ENCODE results near the gene KSR2. TPM values are rescaled to one million over a fixed set of nuclear protein-coding genes. Genes with fewer than 3 reads are reported as not detected.

The KSR2 gene
- total RNA-seq, 1 donor from 2014 or later = 0.47 TPM

DNA sequence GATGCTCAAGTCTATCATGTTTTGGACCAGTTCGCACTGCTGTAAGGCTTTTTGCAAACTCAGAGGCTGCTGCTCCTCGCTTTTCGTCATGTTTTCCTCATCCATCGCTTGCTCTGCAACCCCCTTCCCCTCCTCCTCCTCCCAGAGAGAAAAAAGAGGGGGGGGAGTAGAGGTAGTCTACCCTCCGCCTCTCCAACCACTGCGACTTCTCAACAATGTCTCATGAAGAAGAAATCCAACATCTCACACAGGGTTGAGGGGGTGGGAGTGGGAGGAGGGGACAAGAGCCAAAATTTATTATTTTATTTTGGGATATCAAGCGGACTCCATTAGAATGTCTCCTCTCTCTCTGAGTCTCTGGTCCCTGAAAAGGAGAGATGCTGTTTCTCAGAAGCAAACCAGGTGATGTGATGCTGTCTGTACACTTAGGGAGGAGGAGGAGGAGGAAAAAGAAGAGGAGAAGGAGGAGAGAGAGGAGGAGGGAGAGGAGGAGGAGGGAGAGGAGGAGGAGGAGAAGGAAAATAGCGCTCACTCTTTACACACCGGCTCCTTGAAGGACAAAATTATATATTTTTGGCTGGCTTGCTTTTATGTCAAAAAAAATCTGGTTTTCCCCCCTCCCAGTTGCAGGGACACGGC is 520 bp downstream of the KSR2 start:
- Mint-ChIP-seq H3K9me3 (ENCODE audit: unreplicated experiment) (peaks cover 4% of the 10 kb centered on the region), H3K36me3 (ENCODE audit: unreplicated experiment) (peaks cover 14% of the 10 kb centered on the region), H3K27me3 (ENCODE audit: unreplicated experiment) (peaks cover 13% of the 10 kb centered on the region), H3K4me3 (ENCODE audit: unreplicated experiment) (peak overlapping the region; percentile 95), H3K27ac (ENCODE audit: unreplicated experiment) (peak overlapping the region; percentile 17), H3K4me1 (ENCODE audit: low read depth, unreplicated experiment) (peaks cover 5% of the 10 kb centered on the region)
- DNase-seq = no peak
- TF ChIP-seq, protein P1, sequence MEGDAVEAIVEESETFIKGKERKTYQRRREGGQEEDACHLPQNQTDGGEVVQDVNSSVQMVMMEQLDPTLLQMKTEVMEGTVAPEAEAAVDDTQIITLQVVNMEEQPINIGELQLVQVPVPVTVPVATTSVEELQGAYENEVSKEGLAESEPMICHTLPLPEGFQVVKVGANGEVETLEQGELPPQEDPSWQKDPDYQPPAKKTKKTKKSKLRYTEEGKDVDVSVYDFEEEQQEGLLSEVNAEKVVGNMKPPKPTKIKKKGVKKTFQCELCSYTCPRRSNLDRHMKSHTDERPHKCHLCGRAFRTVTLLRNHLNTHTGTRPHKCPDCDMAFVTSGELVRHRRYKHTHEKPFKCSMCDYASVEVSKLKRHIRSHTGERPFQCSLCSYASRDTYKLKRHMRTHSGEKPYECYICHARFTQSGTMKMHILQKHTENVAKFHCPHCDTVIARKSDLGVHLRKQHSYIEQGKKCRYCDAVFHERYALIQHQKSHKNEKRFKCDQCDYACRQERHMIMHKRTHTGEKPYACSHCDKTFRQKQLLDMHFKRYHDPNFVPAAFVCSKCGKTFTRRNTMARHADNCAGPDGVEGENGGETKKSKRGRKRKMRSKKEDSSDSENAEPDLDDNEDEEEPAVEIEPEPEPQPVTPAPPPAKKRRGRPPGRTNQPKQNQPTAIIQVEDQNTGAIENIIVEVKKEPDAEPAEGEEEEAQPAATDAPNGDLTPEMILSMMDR (IDR thresholded peaks at IDR 0.05; ENCODE audit: partially characterized antibody, unreplicated experiment) = no peak

DNA sequence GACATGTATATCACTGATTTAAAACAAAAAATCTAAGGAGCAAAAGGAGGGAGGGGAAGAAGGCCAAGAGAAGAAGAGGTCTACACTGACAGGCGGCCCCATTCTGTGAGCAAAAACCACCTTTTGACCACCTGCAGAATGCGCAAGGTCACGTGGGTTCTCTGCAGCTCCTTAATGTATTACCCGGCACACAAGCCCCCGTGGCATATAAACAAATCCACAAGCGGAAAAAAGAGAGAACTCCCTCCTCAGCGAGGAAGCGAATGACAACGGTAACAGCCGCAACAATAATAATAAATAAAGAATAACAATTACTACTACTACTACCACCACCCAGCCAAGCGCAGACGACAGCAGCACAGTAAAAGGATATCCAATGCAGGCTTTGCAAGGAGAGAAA is 1.3 kb downstream of the KSR2 start:
- Mint-ChIP-seq H3K4me3 (ENCODE audit: unreplicated experiment) (peak overlapping the region; percentile 95), H3K4me1 (ENCODE audit: low read depth, unreplicated experiment) (peaks cover 5% of the 10 kb centered on the region), H3K27ac (ENCODE audit: unreplicated experiment) (no peak overlapping the region), H3K27me3 (ENCODE audit: unreplicated experiment) (peaks cover 13% of the 10 kb centered on the region), H3K9me3 (ENCODE audit: unreplicated experiment) (peaks cover 2% of the 10 kb centered on the region), H3K36me3 (ENCODE audit: unreplicated experiment) (peaks cover 11% of the 10 kb centered on the region)
- TF ChIP-seq, protein P1 (IDR thresholded peaks at IDR 0.05; ENCODE audit: partially characterized antibody, unreplicated experiment) = no peak
- DNase-seq = no peak

DNA sequence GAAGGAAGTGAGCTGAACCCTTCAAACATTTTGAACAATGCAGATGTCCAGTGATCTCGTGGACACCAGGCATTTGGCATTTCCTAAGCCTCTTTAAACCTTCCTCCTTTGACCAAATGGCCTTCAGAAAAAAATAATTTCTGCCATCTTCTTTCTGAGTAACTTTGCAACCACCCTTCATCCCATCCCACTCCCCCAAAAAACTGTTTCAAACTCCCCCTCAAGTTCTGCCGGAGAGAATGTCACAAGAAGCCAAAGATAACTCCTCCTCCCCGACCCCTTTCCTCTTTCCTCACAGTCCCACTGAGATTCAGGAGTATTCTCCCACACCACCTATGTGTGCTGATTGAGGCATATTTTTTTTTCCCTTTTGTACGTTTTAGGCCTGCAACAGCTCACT is 1.7 kb downstream of the KSR2 start:
- no peak overlapping the region for H3K27ac Mint-ChIP-seq (ENCODE audit: unreplicated experiment)
- H3K4me1 Mint-ChIP-seq (ENCODE audit: low read depth, unreplicated experiment) = peaks cover 5% of the 10 kb centered on the region
- peak overlapping the region; percentile 95 for H3K4me3 Mint-ChIP-seq (ENCODE audit: unreplicated experiment)
- TF ChIP-seq, protein P1 (IDR thresholded peaks at IDR 0.05; ENCODE audit: partially characterized antibody, unreplicated experiment) = no peak
- H3K27me3 Mint-ChIP-seq (ENCODE audit: unreplicated experiment) = peaks cover 13% of the 10 kb centered on the region
- peaks cover 11% of the 10 kb centered on the region for H3K36me3 Mint-ChIP-seq (ENCODE audit: unreplicated experiment)
- H3K9me3 Mint-ChIP-seq (ENCODE audit: unreplicated experiment) = peaks cover 2% of the 10 kb centered on the region
- DNase-seq = no peak

- TF ChIP-seq, protein P1 (IDR thresholded peaks at IDR 0.05; ENCODE audit: partially characterized antibody, unreplicated experiment) = no peak
- H3K4me1 Mint-ChIP-seq (ENCODE audit: low read depth, unreplicated experiment) = peaks cover 5% of the 10 kb centered on the region
- peaks cover 13% of the 10 kb centered on the region for H3K27me3 Mint-ChIP-seq (ENCODE audit: unreplicated experiment)
- H3K27ac Mint-ChIP-seq (ENCODE audit: unreplicated experiment) = no peak overlapping the region
- H3K4me3 Mint-ChIP-seq (ENCODE audit: unreplicated experiment) = no peak overlapping the region
- H3K36me3 Mint-ChIP-seq (ENCODE audit: unreplicated experiment) = peaks cover 6% of the 10 kb centered on the region
- peaks cover 2% of the 10 kb centered on the region for H3K9me3 Mint-ChIP-seq (ENCODE audit: unreplicated experiment)
- DNase-seq = no peak
These were observed 2.3 kb downstream of the KSR2 start for GRCh38 chr12:117966511-117966910.

DNA sequence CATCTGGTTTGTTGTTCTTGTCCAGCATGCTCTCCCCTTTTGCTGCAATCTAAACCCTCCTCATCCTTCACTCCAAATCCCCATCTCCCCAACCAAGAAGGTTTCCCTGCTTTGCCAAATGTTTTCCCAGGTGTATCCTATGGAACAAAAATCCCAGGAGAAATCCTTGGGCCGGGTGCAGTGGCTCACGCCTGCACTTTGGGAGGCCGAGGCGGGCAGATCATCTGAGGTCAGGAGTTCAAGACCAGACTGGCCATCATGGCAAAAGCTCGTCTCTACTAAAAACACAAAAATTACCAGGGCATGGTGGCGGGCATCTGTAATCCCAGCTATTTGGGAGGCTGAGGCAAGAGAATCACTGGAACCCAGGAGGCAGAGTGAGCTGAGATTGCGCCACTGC is 5.0 kb downstream of the KSR2 start:
- no peak for DNase-seq
- H3K36me3 Mint-ChIP-seq (ENCODE audit: unreplicated experiment) = no peaks in the 10 kb centered on the region
- TF ChIP-seq, protein P1 (IDR thresholded peaks at IDR 0.05; ENCODE audit: partially characterized antibody, unreplicated experiment) = no peak
- peaks cover 10% of the 10 kb centered on the region for H3K27me3 Mint-ChIP-seq (ENCODE audit: unreplicated experiment)
- H3K9me3 Mint-ChIP-seq (ENCODE audit: unreplicated experiment) = peaks cover 2% of the 10 kb centered on the region
- no peak overlapping the region for H3K4me3 Mint-ChIP-seq (ENCODE audit: unreplicated experiment)
- no peak overlapping the region for H3K27ac Mint-ChIP-seq (ENCODE audit: unreplicated experiment)
- H3K4me1 Mint-ChIP-seq (ENCODE audit: low read depth, unreplicated experiment) = peaks cover 5% of the 10 kb centered on the region
